ENCODE data around the gene GINS1.

- TF ChIP-seq CTCF (IDR thresholded peaks at IDR 0.05) (no peak), POLR2A (IDR thresholded peaks at IDR 0.05) (no peak)
Observed at GRCh38 chr20:25376236-25376635, 31.2 kb upstream of the GINS1 start.
